H1 (cell line): ENCODE measurements around the gene HINT1.
"Not testable (repeated sequence)": the region's sequence is repeated elsewhere in the genome, so short reads cannot be mapped to it uniquely, and the experiment has no call there.

Experiments
- POLR2AphosphoS5 ChIP-seq: IDR thresholded peaks from 2 replicates; pipeline ENCODE4 v1.6.1; 2011; ENCODE audit warnings: low read depth, low read length
- USF2 ChIP-seq: IDR thresholded peaks from 2 replicates; pipeline ENCODE4 v1.6.1; 2011; ENCODE audit warnings: low read length, improper control_type of control experiment
- ZNF274 ChIP-seq: IDR thresholded peaks from 2 replicates; pipeline ENCODE4 v1.7.0; 2012; ENCODE audit warnings: low read length, borderline replicate concordance; ENCODE audit errors: extremely low read depth

- not testable (repeated sequence) for TF ChIP-seq POLR2AphosphoS5, USF2, ZNF274
Observed at GRCh38 chr5:131193897-131194296, 28.8 kb upstream of the HINT1 start.
